Testis (tissue), 2 donors: ENCODE data around the gene IYD.

Source experiments
- POLR2A ChIP-seq: fragments of 450-650 bp; IDR thresholded peaks from one replicate; pipeline ENCODE4 v1.6.1; 2017; ENCODE audit warnings: antibody characterized with exemption, mild to moderate bottlenecking, moderate library complexity
- TF ChIP-seq, protein P1 (sequence below), 3 experiments: fragments of 450-650 bp in 2 of 3; fragments of 200-600 bp in 1 of 3; sonication (generic) in 1 of 3; IDR thresholded peaks; one replicate each; pipeline ENCODE4 v1.5.1; 2016 to 2019; ENCODE audit warnings: antibody characterized with exemption in 3 of 3, mild to moderate bottlenecking in 2 of 3, moderate library complexity in 1 of 3

DNA sequence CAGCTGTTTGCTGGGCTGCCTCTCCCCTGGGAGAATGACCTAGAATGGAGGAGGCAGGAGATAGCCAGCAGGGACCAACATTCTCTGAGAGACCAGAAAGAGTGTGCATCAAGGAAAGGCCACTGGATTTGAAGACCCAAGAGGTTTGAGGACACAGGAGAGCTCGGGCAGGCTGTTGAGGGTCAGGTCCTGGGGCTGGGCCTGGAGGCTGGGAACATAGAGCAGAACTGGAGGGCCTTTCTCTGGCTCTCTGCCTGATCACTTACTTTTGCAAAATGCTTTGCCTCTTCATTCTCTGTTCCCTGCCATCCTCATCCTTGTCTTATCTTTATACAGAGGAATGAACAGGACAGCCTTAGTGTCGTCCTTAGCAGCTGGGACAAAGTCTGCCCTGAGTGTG, 2.5 kb downstream of the IYD start:
- TF ChIP-seq, protein P1, sequence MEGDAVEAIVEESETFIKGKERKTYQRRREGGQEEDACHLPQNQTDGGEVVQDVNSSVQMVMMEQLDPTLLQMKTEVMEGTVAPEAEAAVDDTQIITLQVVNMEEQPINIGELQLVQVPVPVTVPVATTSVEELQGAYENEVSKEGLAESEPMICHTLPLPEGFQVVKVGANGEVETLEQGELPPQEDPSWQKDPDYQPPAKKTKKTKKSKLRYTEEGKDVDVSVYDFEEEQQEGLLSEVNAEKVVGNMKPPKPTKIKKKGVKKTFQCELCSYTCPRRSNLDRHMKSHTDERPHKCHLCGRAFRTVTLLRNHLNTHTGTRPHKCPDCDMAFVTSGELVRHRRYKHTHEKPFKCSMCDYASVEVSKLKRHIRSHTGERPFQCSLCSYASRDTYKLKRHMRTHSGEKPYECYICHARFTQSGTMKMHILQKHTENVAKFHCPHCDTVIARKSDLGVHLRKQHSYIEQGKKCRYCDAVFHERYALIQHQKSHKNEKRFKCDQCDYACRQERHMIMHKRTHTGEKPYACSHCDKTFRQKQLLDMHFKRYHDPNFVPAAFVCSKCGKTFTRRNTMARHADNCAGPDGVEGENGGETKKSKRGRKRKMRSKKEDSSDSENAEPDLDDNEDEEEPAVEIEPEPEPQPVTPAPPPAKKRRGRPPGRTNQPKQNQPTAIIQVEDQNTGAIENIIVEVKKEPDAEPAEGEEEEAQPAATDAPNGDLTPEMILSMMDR (IDR thresholded peaks at IDR 0.05), result no peak
- TF ChIP-seq POLR2A, result no peak
